ENCODE measurements around the gene CCNK.

GRCh38 chr14:99503848-99504453 is 22.7 kb downstream of the CCNK start:
- TF ChIP-seq POLR2AphosphoS5 (IDR thresholded peaks at IDR 0.05), result no peak
- no peak for TF ChIP-seq POLR2A (IDR thresholded peaks at IDR 0.05)
